SK-N-MC (cell line): Measurements from ENCODE around the gene FILIP1L.

Source experiments
- DNase-seq: peaks from one replicate; pipeline ENCODE4 v3.0.0-alpha.2; 2011; ENCODE audit warnings: low read depth, low spot score
- H3K27ac ChIP-seq: fragments of 200-600 bp; sonication (generic); 2 replicates; pipeline ENCODE4 v1.5.1; 2016; ENCODE audit warnings: mixed run types
- H3K36me3 ChIP-seq: fragments of 200-600 bp; sonication (generic); 2 replicates; pipeline ENCODE4 v1.6.1; 2017; ENCODE audit warnings: antibody characterized with exemption, low read length, mixed read lengths; ENCODE audit not compliant: insufficient read depth
- H3K4me3 ChIP-seq: fragments of 200-600 bp; sonication (generic); 2 replicates; pipeline ENCODE4 v1.5.1; 2016
- H3K9ac ChIP-seq: fragments of 200-600 bp; sonication (generic); 2 replicates; pipeline ENCODE4 v1.8.0; 2017; ENCODE audit warnings: mixed run types, mixed read lengths; ENCODE audit not compliant: insufficient read length
- H3K9me3 ChIP-seq: fragments of 200-600 bp; sonication (generic); 2 replicates; pipeline ENCODE4 v1.6.1; 2017; ENCODE audit warnings: low read depth, mild to moderate bottlenecking, antibody characterized with exemption, low read length, moderate library complexity, mixed read lengths
- EZH2 ChIP-seq: fragments of 200-600 bp; sonication (generic); IDR thresholded peaks from one replicate; pipeline ENCODE4 v1.6.1; 2017; ENCODE audit warnings: antibody characterized with exemption
- FOXP2 ChIP-seq: optimal IDR thresholded peaks from 2 replicates; pipeline ENCODE3; 2011; ENCODE audit warnings: mild to moderate bottlenecking, moderate library complexity; ENCODE audit not compliant: insufficient read depth; ENCODE audit errors: extremely low read length, control extremely low read depth
- POLR2AphosphoS5 ChIP-seq: IDR thresholded peaks from 2 replicates; pipeline ENCODE4 v1.6.1; 2012; ENCODE audit warnings: mild to moderate bottlenecking, low read depth, low read length, borderline replicate concordance

The FILIP1L gene

DNA sequence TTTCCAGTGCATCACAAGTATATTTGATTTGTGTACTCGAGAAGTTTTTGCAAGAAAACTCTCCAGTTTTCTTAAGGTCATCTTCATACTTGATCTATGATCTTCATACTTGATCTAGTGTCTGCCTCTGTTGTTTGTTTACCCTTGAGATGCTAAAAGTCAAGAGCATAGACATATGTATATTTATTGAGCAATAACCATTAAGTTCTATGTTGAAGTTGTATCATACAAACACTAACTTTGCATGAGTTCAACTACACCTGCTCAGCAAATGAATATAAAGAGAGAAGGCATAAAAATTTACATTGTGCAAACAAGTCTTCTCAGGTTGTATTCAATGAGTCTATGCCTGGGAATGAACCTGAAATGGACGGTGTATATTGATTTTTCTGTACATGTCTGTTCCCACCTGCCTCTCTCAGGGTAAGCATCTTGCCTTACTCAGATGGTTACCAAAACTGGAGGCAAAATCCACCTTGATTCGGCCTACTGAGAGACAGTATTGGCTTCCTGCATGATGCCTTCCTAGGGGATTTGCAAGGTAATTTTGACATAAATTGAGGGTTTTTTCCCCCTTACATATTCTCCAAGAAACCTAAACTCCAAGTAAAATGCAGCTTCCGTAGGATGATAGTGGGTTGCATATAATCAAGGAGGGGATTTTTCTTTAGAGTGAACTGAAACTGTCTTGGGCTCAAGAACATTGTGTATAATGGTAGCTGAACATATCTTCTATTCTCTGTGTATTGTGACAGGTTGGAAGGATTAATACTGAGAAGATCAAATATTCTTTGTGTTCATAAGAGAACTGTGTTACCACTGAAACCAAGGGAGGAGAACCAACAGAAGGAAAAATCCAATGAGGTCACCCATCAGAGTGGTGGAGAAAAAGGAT is 110.4 kb downstream of the FILIP1L start:
- H3K9me3 ChIP-seq, result no peaks in the 10 kb centered on the region
- H3K27ac ChIP-seq, result no peak overlapping the region
- no peak overlapping the region for H3K9ac ChIP-seq
- H3K36me3 ChIP-seq, result no peaks in the 10 kb centered on the region
- no peak for DNase-seq
- H3K4me3 ChIP-seq, result no peak overlapping the region
- no peak for TF ChIP-seq EZH2
- no peak for TF ChIP-seq POLR2AphosphoS5
- TF ChIP-seq FOXP2, result no peak

- no peaks in the 10 kb centered on the region for H3K9me3 ChIP-seq
- no peak for DNase-seq
- H3K4me3 ChIP-seq, result no peak overlapping the region
- H3K36me3 ChIP-seq, result no peaks in the 10 kb centered on the region
- TF ChIP-seq EZH2 (no peak), POLR2AphosphoS5 (no peak), FOXP2 (no peak)
- H3K27ac ChIP-seq, result no peak overlapping the region
- H3K9ac ChIP-seq, result no peak overlapping the region
These were observed 111.5 kb downstream of the FILIP1L start for GRCh38 chr3:100002599-100003350.

- Histone ChIP-seq H3K27ac (no peak overlapping the region), H3K9me3 (no peaks in the 10 kb centered on the region), H3K9ac (no peak overlapping the region), H3K36me3 (no peaks in the 10 kb centered on the region), H3K4me3 (no peak overlapping the region)
- TF ChIP-seq FOXP2 (no peak), EZH2 (no peak), POLR2AphosphoS5 (no peak)
- DNase-seq, result no peak
These were observed 112.6 kb downstream of the FILIP1L start for GRCh38 chr3:100001526-100002270.

DNA sequence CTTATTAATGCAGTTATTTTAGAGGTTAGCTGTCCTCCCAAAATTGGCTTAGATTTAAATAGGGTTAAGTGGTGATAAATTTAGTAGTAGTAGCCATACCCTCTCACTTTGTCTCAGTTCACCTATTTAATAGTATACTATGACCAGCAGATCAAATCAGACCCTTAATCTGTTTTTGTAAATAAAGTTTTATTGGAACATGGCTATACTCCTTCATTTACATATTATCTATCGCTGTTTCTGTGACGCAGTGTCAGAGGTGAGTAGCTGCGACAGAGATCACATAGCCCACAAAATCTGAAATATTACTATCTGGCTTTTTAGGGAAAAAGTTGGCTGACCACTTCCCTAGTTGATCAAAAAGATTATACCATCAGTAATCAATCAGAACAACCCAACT is 113.2 kb downstream of the FILIP1L start:
- H3K4me3 ChIP-seq, result no peak overlapping the region
- H3K27ac ChIP-seq, result no peak overlapping the region
- H3K9me3 ChIP-seq, result no peaks in the 10 kb centered on the region
- TF ChIP-seq FOXP2 (no peak), EZH2 (no peak), POLR2AphosphoS5 (no peak)
- H3K36me3 ChIP-seq, result no peaks in the 10 kb centered on the region
- H3K9ac ChIP-seq, result no peak overlapping the region
- no peak for DNase-seq

DNA sequence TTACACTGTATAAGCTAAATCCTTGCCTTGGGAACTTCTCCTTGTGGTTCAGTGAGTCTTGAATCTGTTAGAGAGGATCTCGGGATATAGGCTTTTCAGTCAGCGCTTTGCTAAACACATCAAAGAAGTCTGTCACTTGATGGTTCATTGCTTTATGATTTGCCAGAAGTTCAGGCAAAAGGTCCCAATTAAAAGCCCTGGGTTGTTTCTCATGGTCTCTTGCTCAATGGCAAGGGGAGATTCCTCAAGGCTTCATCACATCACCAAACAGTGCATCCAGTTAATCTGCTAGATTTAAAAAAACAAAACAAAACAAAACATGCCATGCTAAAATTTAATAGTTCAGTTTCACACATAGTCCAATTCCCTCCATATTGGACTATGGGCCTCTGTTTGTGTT is 114.8 kb downstream of the FILIP1L start:
- DNase-seq, result no peak
- Histone ChIP-seq H3K27ac (no peak overlapping the region), H3K9ac (no peak overlapping the region), H3K4me3 (no peak overlapping the region), H3K36me3 (no peaks in the 10 kb centered on the region), H3K9me3 (no peaks in the 10 kb centered on the region)
- TF ChIP-seq EZH2 (no peak), FOXP2 (no peak), POLR2AphosphoS5 (no peak)

- Histone ChIP-seq H3K9ac (no peak overlapping the region), H3K36me3 (no peaks in the 10 kb centered on the region), H3K9me3 (no peaks in the 10 kb centered on the region), H3K4me3 (no peak overlapping the region), H3K27ac (no peak overlapping the region)
- DNase-seq, result no peak
- no peak for TF ChIP-seq EZH2
- TF ChIP-seq POLR2AphosphoS5, result no peak
- no peak for TF ChIP-seq FOXP2
These were observed 117.0 kb downstream of the FILIP1L start for GRCh38 chr3:99997293-99997692.

- Histone ChIP-seq H3K9ac (no peak overlapping the region), H3K27ac (no peak overlapping the region), H3K9me3 (no peaks in the 10 kb centered on the region), H3K4me3 (no peak overlapping the region), H3K36me3 (no peaks in the 10 kb centered on the region)
- TF ChIP-seq POLR2AphosphoS5 (no peak), EZH2 (no peak), FOXP2 (no peak)
- DNase-seq, result no peak
These were observed 124.1 kb downstream of the FILIP1L start for GRCh38 chr3:99990179-99990578.

DNA sequence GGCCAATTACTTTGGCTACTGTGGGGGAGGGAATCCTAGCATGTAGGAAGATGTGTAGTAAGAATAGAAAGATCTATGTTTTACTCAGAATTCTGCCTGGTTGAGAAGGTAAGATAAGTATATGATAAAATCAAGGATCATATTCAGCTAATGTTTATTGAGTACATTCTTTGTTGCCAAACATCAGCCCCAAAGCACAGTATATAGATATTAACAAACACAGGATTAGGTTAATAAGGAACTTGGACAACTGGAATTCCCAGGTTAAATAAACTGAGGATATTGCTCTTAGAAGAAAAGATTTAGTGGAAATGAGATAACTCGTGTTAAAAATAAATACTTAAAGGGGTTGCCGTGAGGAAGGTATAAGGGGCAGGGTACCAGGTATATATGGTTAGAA is 129.6 kb downstream of the FILIP1L start:
- Histone ChIP-seq H3K4me3 (no peak overlapping the region), H3K9ac (no peak overlapping the region), H3K36me3 (no peaks in the 10 kb centered on the region), H3K27ac (no peak overlapping the region), H3K9me3 (no peaks in the 10 kb centered on the region)
- TF ChIP-seq POLR2AphosphoS5, result no peak
- TF ChIP-seq FOXP2, result no peak
- TF ChIP-seq EZH2, result no peak
- no peak for DNase-seq

GRCh38 chr3:99984139-99984538 is 130.2 kb downstream of the FILIP1L start:
- H3K36me3 ChIP-seq, result no peaks in the 10 kb centered on the region
- no peak for TF ChIP-seq FOXP2
- no peak for TF ChIP-seq POLR2AphosphoS5
- TF ChIP-seq EZH2, result no peak
- H3K27ac ChIP-seq, result no peak overlapping the region
- no peak for DNase-seq
- H3K9me3 ChIP-seq, result no peaks in the 10 kb centered on the region
- H3K4me3 ChIP-seq, result no peak overlapping the region
- no peak overlapping the region for H3K9ac ChIP-seq
